GM18873 (cell line): ENCODE measurements around the gene TFAP2E.
"Not testable (repeated sequence)": the region's sequence is repeated elsewhere in the genome, so short reads cannot be mapped to it uniquely, and the experiment has no call there.

Experiments used
- ATAC-seq: cut with Tn5 transposase; IDR thresholded peaks from one replicate; pipeline ENCODE4 v1.9.1; 2021; ENCODE audit warnings: mild to moderate bottlenecking, moderate library complexity, moderate number of reproducible peaks; ENCODE audit not compliant: unreplicated experiment, low FRiP score

Gene TFAP2E

GRCh38 chr1:35570589-35571137, 2.5 kb upstream of the TFAP2E start:
- ATAC-seq, result no peak

- ATAC-seq, result no peak
Observed at GRCh38 chr1:35571263-35571662, 1.9 kb upstream of the TFAP2E start.

- ATAC-seq, result no peak
Observed at GRCh38 chr1:35572296-35572695, 818 bp upstream of the TFAP2E start.

- ATAC-seq, result no peak
Observed at GRCh38 chr1:35574125-35574654, 1.1 kb downstream of the TFAP2E start.

GRCh38 chr1:35574655-35575415, 1.7 kb downstream of the TFAP2E start:
- no peak for ATAC-seq

GRCh38 chr1:35575416-35575958, 2.4 kb downstream of the TFAP2E start:
- ATAC-seq, result no peak

- ATAC-seq, result no peak
Observed at GRCh38 chr1:35576061-35576765, 3.1 kb downstream of the TFAP2E start.

GRCh38 chr1:35576766-35577070, 3.6 kb downstream of the TFAP2E start:
- not testable (repeated sequence) for ATAC-seq

GRCh38 chr1:35577071-35577998, 4.2 kb downstream of the TFAP2E start:
- no peak for ATAC-seq

- no peak for ATAC-seq
Observed at GRCh38 chr1:35580949-35581388, 7.9 kb downstream of the TFAP2E start.

GRCh38 chr1:35581621-35582020, 8.5 kb downstream of the TFAP2E start:
- ATAC-seq, result not testable (repeated sequence)

- no peak for ATAC-seq
Observed at GRCh38 chr1:35585281-35585680, 12.2 kb downstream of the TFAP2E start.

GRCh38 chr1:35585805-35586204, 12.7 kb downstream of the TFAP2E start:
- ATAC-seq, result not testable (repeated sequence)

- no peak for ATAC-seq
Observed at GRCh38 chr1:35586808-35587207, 13.7 kb downstream of the TFAP2E start.

GRCh38 chr1:35587736-35588135, 14.6 kb downstream of the TFAP2E start:
- ATAC-seq, result no peak

- no peak for ATAC-seq
Observed at GRCh38 chr1:35588197-35588910, 15.2 kb downstream of the TFAP2E start.

GRCh38 chr1:35589516-35590427, 16.7 kb downstream of the TFAP2E start:
- ATAC-seq, result no peak

- no peak for ATAC-seq
Observed at GRCh38 chr1:35590476-35591040, 17.4 kb downstream of the TFAP2E start.
